ENCODE data around the gene TBX15. TPM values are rescaled to one million over a fixed set of nuclear protein-coding genes. Genes with fewer than 3 reads are reported as not detected.

The TBX15 gene
- total RNA-seq, 1 donor, result under 0.01 TPM

GRCh38 chr1:119012383-119012782, 24.2 kb upstream of the TBX15 start:
- H3K4me3 ChIP-seq (ENCODE audit: low read depth, low read length), result no peak overlapping the region
- no peak for DNase-seq (ENCODE audit: low read depth)
- no peak for TF ChIP-seq CTCF (IDR thresholded peaks at IDR 0.05; ENCODE audit: insufficient read depth, low read depth, low read length)

DNA sequence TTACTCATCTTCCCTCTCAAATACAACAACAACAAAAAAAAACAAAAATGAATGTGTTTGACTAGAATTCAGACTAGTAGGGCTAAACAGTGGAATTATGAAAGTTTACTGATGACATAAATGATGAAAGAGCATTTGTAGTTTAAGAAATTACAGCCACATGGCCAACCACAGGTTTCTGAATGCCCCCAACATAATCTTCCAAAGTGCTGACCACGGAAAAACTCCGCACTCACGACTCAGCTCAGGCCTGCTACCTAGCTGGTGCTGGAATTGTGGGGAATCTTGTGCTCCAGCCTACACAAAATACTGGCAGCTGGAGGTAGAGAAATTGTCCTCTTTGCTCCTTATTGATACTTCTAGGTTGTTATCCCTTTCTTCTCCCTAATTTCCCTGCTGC, 23.6 kb upstream of the TBX15 start:
- no peak overlapping the region for H3K4me3 ChIP-seq (ENCODE audit: low read depth, low read length)
- no peak for TF ChIP-seq CTCF (IDR thresholded peaks at IDR 0.05; ENCODE audit: insufficient read depth, low read depth, low read length)
- no peak for DNase-seq (ENCODE audit: low read depth)

DNA sequence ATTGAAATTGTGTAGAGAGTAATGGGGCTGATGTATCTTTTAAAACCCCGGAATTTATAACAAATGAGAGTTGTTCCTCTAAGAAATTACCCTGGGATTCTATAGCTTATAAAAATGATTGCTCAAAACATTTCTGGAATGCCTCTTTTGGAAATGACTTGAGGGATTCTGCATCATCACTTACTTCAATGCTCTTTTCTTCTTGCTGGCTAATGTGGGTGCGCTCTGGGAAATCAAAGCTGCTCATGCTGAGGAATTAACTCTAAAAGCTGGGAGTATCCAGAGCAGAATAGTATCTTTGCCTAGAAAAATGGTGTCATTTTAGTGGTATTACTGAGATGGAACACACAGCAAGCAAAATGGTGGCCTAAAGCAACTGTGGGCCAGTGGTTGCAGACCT, 23.0 kb upstream of the TBX15 start:
- no peak overlapping the region for H3K4me3 ChIP-seq (ENCODE audit: low read depth, low read length)
- DNase-seq (ENCODE audit: low read depth), result no peak
- no peak for TF ChIP-seq CTCF (IDR thresholded peaks at IDR 0.05; ENCODE audit: insufficient read depth, low read depth, low read length)

- DNase-seq (ENCODE audit: low read depth), result no peak
- no peak for TF ChIP-seq CTCF (IDR thresholded peaks at IDR 0.05; ENCODE audit: insufficient read depth, low read depth, low read length)
- H3K4me3 ChIP-seq (ENCODE audit: low read depth, low read length), result no peak overlapping the region
These were observed 22.1 kb upstream of the TBX15 start for GRCh38 chr1:119010201-119010600.

DNA sequence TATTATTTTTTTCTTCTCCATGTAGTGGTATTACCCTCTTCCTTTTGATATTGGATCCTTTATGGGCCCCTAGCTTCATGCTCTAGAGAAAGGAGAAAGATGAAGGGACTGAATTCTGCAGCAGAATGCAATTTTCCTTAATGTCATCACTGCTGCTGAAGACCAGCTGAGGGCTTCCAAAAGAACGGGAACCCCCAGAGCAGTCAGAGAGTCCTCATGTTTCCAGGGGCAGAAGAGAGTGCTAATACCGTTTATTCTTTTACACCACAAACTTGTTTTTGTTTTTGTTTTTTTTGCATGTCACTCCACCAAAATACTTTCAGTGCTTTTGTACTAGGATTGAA, 21.1 kb upstream of the TBX15 start:
- TF ChIP-seq CTCF (IDR thresholded peaks at IDR 0.05; ENCODE audit: insufficient read depth, low read depth, low read length), result no peak
- DNase-seq (ENCODE audit: low read depth), result no peak
- no peak overlapping the region for H3K4me3 ChIP-seq (ENCODE audit: low read depth, low read length)

GRCh38 chr1:119008483-119009311, 20.6 kb upstream of the TBX15 start:
- TF ChIP-seq CTCF (IDR thresholded peaks at IDR 0.05; ENCODE audit: insufficient read depth, low read depth, low read length), result peak; percentile 66
- peak; percentile 59 for DNase-seq (ENCODE audit: low read depth)
- peak overlapping the region; percentile 46 for H3K4me3 ChIP-seq (ENCODE audit: low read depth, low read length)

Data from fibroblast of villous mesenchyme (primary cell).